ENCODE results near the gene IL17REL. TPM values are rescaled to one million over a fixed set of nuclear protein-coding genes. Genes with fewer than 3 reads are reported as not detected.

The IL17REL gene
- total RNA-seq = not detected in 2 replicates

GRCh38 chr22:50012211-50013181 lies at the start of gene IL17REL:
IL17REL (minus strand) TSS chr22:50012765; CDS start chr22:50012646, 119 bp downstream.

GRCh38 chr22:50058061-50058905 lies 45.7 kb upstream of the IL17REL start, which contains the start of gene TTLL8:
TTLL8 (minus strand) TSS chr22:50058298.

GRCh38 chr22:49960159-49961004 lies 52.2 kb downstream of the IL17REL start, which contains the start of gene PIM3:
PIM3 (plus strand) TSS chr22:49960772; CDS start chr22:49960948, 176 bp downstream.

Other genes with a start within 250 kb of the IL17REL start
- 20.3 and 25.9 TPM in 2 replicates for gene BRD1, start 184.9 kb downstream of the IL17REL start, total RNA-seq
- gene ZBED4, start 158.9 kb downstream of the IL17REL start, total RNA-seq = 5.6 and 12.1 TPM in 2 replicates
- gene ALG12, start 94.3 kb downstream of the IL17REL start, total RNA-seq = 17.4 and 21.4 TPM in 2 replicates
- 96.1 and 128 TPM in 2 replicates for gene CRELD2, start 94.1 kb downstream of the IL17REL start, total RNA-seq
- 25.3 and 29.0 TPM in 2 replicates for gene PIM3, start 52.0 kb downstream of the IL17REL start, total RNA-seq
- not detected in 2 replicates for gene TTLL8, start 45.5 kb upstream of the IL17REL start, total RNA-seq
- gene MLC1, start 72.7 kb upstream of the IL17REL start, total RNA-seq = 0.38 and 2.8 TPM in 2 replicates
- 1.5 and 5.1 TPM in 2 replicates for gene MOV10L1, start 77.2 kb upstream of the IL17REL start, total RNA-seq
- gene PANX2, start 158.0 kb upstream of the IL17REL start, total RNA-seq = 0.19 and 0.56 TPM in 2 replicates
- gene TRABD, start 173.1 kb upstream of the IL17REL start, total RNA-seq = 12.7 and 27.2 TPM in 2 replicates
- gene SELENOO, start 188.2 kb upstream of the IL17REL start, total RNA-seq = 15.8 and 20.9 TPM in 2 replicates
- 28.2 and 29.3 TPM in 2 replicates for gene TUBGCP6, start 232.3 kb upstream of the IL17REL start, total RNA-seq
- 14.6 and 20.3 TPM in 2 replicates for gene HDAC10, start 238.5 kb upstream of the IL17REL start, total RNA-seq
- 22.0 and 23.7 TPM in 2 replicates for gene MAPK12, start 248.9 kb upstream of the IL17REL start, total RNA-seq